Neural progenitor cell (in vitro differentiated cells): Measurements from ENCODE around the gene TMPRSS13. TPM values are rescaled to one million over a fixed set of nuclear protein-coding genes. Genes with fewer than 3 reads are reported as not detected.

Experiments used
- DNase-seq: peaks from one replicate; pipeline ENCODE4 v3.0.0-alpha.2; 2016; ENCODE audit warnings: low spot score
- H2AFZ ChIP-seq: fragments of 200-600 bp; sonication (generic); replicated peaks from 2 replicates; pipeline ENCODE4 v1.6.1; 2016; ENCODE audit warnings: antibody characterized with exemption
- H3F3A ChIP-seq: fragments of 200-600 bp; sonication (generic); 2 replicates; pipeline ENCODE4 v1.6.1; 2016; ENCODE audit warnings: antibody characterized with exemption, low read depth
- H3K27ac ChIP-seq: fragments of 200-600 bp; sonication (generic); 2 replicates; pipeline ENCODE4 v1.5.1; 2016; ENCODE audit warnings: mild to moderate bottlenecking
- H3K27me3 ChIP-seq: fragments of 200-600 bp; sonication (generic); 2 replicates; pipeline ENCODE4 v1.6.1; 2016; ENCODE audit warnings: mild to moderate bottlenecking, moderate library complexity
- H3K36me3 ChIP-seq: fragments of 200-600 bp; sonication (generic); 2 replicates; pipeline ENCODE4 v1.5.1; 2016
- H3K4me1 ChIP-seq: fragments of 200-600 bp; sonication (generic); 2 replicates; pipeline ENCODE4 v1.6.1; 2016; ENCODE audit warnings: mixed run types
- H3K4me2 ChIP-seq: fragments of 200-600 bp; sonication (generic); 2 replicates; pipeline ENCODE4 v1.6.1; 2016
- H3K4me3 ChIP-seq: fragments of 200-600 bp; sonication (generic); 2 replicates; pipeline ENCODE4 v1.5.1; 2016
- H3K79me2 ChIP-seq: fragments of 200-600 bp; sonication (generic); 2 replicates; pipeline ENCODE4 v1.6.1; 2016; ENCODE audit warnings: low read depth
- H3K9ac ChIP-seq: fragments of 200-600 bp; sonication (generic); 2 replicates; pipeline ENCODE4 v1.6.1; 2016
- H3K9me3 ChIP-seq: fragments of 200-600 bp; sonication (generic); 2 replicates; pipeline ENCODE4 v1.5.1; 2016; ENCODE audit warnings: low read depth
- H4K20me1 ChIP-seq: fragments of 200-600 bp; sonication (generic); 2 replicates; pipeline ENCODE4 v1.6.1; 2016; ENCODE audit warnings: low read depth
- H3K27ac Mint-ChIP-seq: 3 replicates; pipeline ENCODE4 v1.8.0; 2021; ENCODE audit warnings: mixed read lengths
- H3K27me3 Mint-ChIP-seq: 2 replicates; pipeline ENCODE4 v1.8.0; 2022; ENCODE audit warnings: low read depth, mild to moderate bottlenecking, inconsistent platforms, moderate library complexity, mixed read lengths; ENCODE audit not compliant: insufficient read depth
- H3K36me3 Mint-ChIP-seq: 3 replicates; pipeline ENCODE4 v1.8.0; 2021; ENCODE audit warnings: mixed read lengths
- H3K4me1 Mint-ChIP-seq: 3 replicates; pipeline ENCODE4 v1.8.0; 2021; ENCODE audit warnings: mixed read lengths
- H3K4me3 Mint-ChIP-seq: 3 replicates; pipeline ENCODE4 v1.8.0; 2021; ENCODE audit warnings: mild to moderate bottlenecking, moderate library complexity, mixed read lengths
- H3K9me3 Mint-ChIP-seq: 3 replicates; pipeline ENCODE4 v1.8.0; 2020; ENCODE audit warnings: mixed read lengths
- EZH2 ChIP-seq: fragments of 200-600 bp; sonication (generic); IDR thresholded peaks from 2 replicates; pipeline ENCODE4 v1.6.1; 2017; ENCODE audit warnings: antibody characterized with exemption, mild to moderate bottlenecking, moderate library complexity
- EZH2phosphoT487 ChIP-seq: fragments of 200-600 bp; sonication (generic); IDR thresholded peaks from 2 replicates; pipeline ENCODE4 v1.6.1; 2017; ENCODE audit warnings: antibody characterized with exemption
- total RNA-seq: library from RNA; depleted of rRNA; stranded (reverse); fragments of >200 nt; gene quantifications from 2 replicates; pipeline ENCODE4 v1.2.3, GENCODE V29; 2015; ENCODE audit warnings: low replicate concordance
- TF ChIP-seq, protein P1 (sequence below): fragments of 200-600 bp; sonication (generic); IDR thresholded peaks from 2 replicates; pipeline ENCODE4 v1.5.1; 2017; ENCODE audit warnings: antibody characterized with exemption, mild to moderate bottlenecking

The TMPRSS13 gene
- total RNA-seq, 1 donor from 2014 or later = not detected

- peaks cover 15% of the 10 kb centered on the region for H3F3A ChIP-seq
- peaks cover 8% of the 10 kb centered on the region for H3K36me3 Mint-ChIP-seq
- no peak overlapping the region for H2AFZ ChIP-seq
- no peaks in the 10 kb centered on the region for H3K36me3 ChIP-seq
- H3K9ac ChIP-seq = no peak overlapping the region
- no peaks in the 10 kb centered on the region for H3K27me3 ChIP-seq
- no peaks in the 10 kb centered on the region for H3K9me3 ChIP-seq
- no peak overlapping the region for H3K4me3 Mint-ChIP-seq
- H3K27ac Mint-ChIP-seq = no peak overlapping the region
- H3K4me1 Mint-ChIP-seq = peaks cover 58% of the 10 kb centered on the region
- peaks cover 81% of the 10 kb centered on the region for H4K20me1 ChIP-seq
- no peak overlapping the region for H3K27ac ChIP-seq
- DNase-seq = no peak
- no peaks in the 10 kb centered on the region for H3K9me3 Mint-ChIP-seq
- H3K79me2 ChIP-seq = peaks cover 96% of the 10 kb centered on the region
- TF ChIP-seq EZH2 (no peak), EZH2phosphoT487 (no peak)
- TF ChIP-seq, protein P1, sequence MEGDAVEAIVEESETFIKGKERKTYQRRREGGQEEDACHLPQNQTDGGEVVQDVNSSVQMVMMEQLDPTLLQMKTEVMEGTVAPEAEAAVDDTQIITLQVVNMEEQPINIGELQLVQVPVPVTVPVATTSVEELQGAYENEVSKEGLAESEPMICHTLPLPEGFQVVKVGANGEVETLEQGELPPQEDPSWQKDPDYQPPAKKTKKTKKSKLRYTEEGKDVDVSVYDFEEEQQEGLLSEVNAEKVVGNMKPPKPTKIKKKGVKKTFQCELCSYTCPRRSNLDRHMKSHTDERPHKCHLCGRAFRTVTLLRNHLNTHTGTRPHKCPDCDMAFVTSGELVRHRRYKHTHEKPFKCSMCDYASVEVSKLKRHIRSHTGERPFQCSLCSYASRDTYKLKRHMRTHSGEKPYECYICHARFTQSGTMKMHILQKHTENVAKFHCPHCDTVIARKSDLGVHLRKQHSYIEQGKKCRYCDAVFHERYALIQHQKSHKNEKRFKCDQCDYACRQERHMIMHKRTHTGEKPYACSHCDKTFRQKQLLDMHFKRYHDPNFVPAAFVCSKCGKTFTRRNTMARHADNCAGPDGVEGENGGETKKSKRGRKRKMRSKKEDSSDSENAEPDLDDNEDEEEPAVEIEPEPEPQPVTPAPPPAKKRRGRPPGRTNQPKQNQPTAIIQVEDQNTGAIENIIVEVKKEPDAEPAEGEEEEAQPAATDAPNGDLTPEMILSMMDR = no peak
- H3K4me1 ChIP-seq = peaks cover 57% of the 10 kb centered on the region
- no peak overlapping the region for H3K4me2 ChIP-seq
- H3K4me3 ChIP-seq = no peak overlapping the region
- H3K27me3 Mint-ChIP-seq = peaks cover 14% of the 10 kb centered on the region
Observed at GRCh38 chr11:117871784-117872183, 57.4 kb downstream of the TMPRSS13 start.

DNA sequence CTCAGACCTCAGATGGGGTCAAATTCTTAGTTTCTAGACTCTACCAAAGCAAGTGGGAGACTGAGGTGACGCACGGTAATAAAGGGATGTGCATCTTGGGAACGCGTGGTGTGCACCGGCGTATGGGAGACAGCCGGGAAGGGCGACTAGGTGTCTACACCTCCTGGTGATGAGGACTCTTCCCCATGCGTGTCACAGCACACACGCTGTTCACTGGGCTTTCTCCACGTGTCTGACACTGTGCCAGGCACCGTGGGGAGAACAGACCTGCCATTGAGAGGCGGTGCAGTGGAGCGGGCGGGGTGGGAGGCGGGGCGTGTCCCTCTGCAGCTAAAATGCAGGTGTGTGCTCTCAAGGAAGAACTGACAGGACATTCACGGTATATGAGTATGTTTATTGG, 58.0 kb downstream of the TMPRSS13 start:
- Histone ChIP-seq H3K4me1 (peaks cover 57% of the 10 kb centered on the region), H3K36me3 (no peaks in the 10 kb centered on the region), H3K4me3 (no peak overlapping the region), H3K9me3 (no peaks in the 10 kb centered on the region), H2AFZ (no peak overlapping the region), H4K20me1 (peaks cover 87% of the 10 kb centered on the region), H3K79me2 (peaks cover 100% of the 10 kb centered on the region), H3K27ac (no peak overlapping the region), H3K4me2 (no peak overlapping the region), H3F3A (peaks cover 14% of the 10 kb centered on the region), H3K27me3 (no peaks in the 10 kb centered on the region), H3K9ac (no peak overlapping the region)
- DNase-seq = no peak
- peaks cover 8% of the 10 kb centered on the region for H3K36me3 Mint-ChIP-seq
- peaks cover 12% of the 10 kb centered on the region for H3K27me3 Mint-ChIP-seq
- peaks cover 57% of the 10 kb centered on the region for H3K4me1 Mint-ChIP-seq
- H3K4me3 Mint-ChIP-seq = no peak overlapping the region
- H3K27ac Mint-ChIP-seq = no peak overlapping the region
- TF ChIP-seq EZH2phosphoT487 (no peak), EZH2 (no peak)
- TF ChIP-seq, protein P1 = no peak
- H3K9me3 Mint-ChIP-seq = no peaks in the 10 kb centered on the region

GRCh38 chr11:117870103-117870952, 58.9 kb downstream of the TMPRSS13 start:
- Histone ChIP-seq H3K27ac (no peak overlapping the region), H3K4me1 (peaks cover 54% of the 10 kb centered on the region), H3K36me3 (no peaks in the 10 kb centered on the region), H3K9me3 (no peaks in the 10 kb centered on the region), H2AFZ (no peak overlapping the region), H3K4me2 (peak overlapping the region; percentile 71), H3F3A (peaks cover 11% of the 10 kb centered on the region), H3K79me2 (peaks cover 100% of the 10 kb centered on the region), H3K27me3 (no peaks in the 10 kb centered on the region), H3K9ac (peak overlapping the region; percentile 41), H3K4me3 (no peak overlapping the region), H4K20me1 (peaks cover 94% of the 10 kb centered on the region)
- Mint-ChIP-seq H3K4me3 (no peak overlapping the region), H3K9me3 (no peaks in the 10 kb centered on the region), H3K27me3 (peaks cover 10% of the 10 kb centered on the region), H3K36me3 (peaks cover 12% of the 10 kb centered on the region), H3K27ac (no peak overlapping the region), H3K4me1 (peaks cover 53% of the 10 kb centered on the region)
- TF ChIP-seq, protein P1 = no peak
- no peak for TF ChIP-seq EZH2
- TF ChIP-seq EZH2phosphoT487 = no peak
- DNase-seq = peak; percentile 37
